ENCODE measurements around the gene MUL1. TPM values are rescaled to one million over a fixed set of nuclear protein-coding genes. Genes with fewer than 3 reads are reported as not detected.

The MUL1 gene
- total and polyA plus RNA-seq, 2 of the 8 experiments (the other 6 are each of a cell fraction or from before 2014, with no cell fraction given): 16.4 to 20.8 TPM

DNA sequence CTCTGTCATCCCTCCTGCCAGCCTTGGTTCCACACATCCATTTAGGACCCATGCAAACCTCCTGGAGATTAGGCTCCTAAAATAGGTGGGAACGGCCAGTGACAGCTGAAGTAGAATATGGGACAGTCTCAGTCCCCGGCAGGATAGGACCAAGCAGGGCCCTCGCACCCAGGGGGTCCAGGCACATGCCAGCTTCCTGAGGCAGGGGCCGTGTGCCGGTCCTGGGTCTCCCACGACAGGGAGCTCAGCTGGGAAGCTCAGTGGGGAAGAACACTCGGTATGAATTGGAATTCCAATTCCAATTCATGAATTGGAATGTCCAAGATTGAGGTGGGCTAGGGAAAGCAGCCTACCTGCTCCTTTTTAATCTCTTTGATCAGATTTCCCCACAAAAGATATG is 9.8 kb downstream of the MUL1 start:
- Histone ChIP-seq H3K9me3 (ENCODE audit: insufficient read depth in 2 of 2, low read depth in 1 of 2, low read length in 1 of 2) (no peaks in the 10 kb centered on the region), H4K20me1 (replicated peaks in 1 of 2; ENCODE audit: control insufficient read depth in 1 of 2, insufficient read depth in 2 of 2, low read length in 2 of 2) (peaks cover 0 to 4% of the 10 kb centered on the region in 2 experiments), H2BK15ac (ENCODE audit: low read length) (no peak overlapping the region), H4K91ac (replicated peaks; ENCODE audit: insufficient read length, low read length) (no peak overlapping the region), H2AFZ (ENCODE audit: low read length) (no peak overlapping the region), H3K14ac (ENCODE audit: insufficient read length) (no peak overlapping the region), H3K56ac (replicated peaks; ENCODE audit: insufficient read length, low read depth, low read length) (no peak overlapping the region), H3K27me3 (replicated peaks in 1 of 4; ENCODE audit: control insufficient read depth in 3 of 4, extremely low read depth in 1 of 4, insufficient read depth in 3 of 4, low read length in 3 of 4) (no peaks in the 10 kb centered on the region), H3K36me3 (ENCODE audit: control insufficient read depth in 2 of 4, insufficient read depth in 4 of 4, low read length in 3 of 4) (peaks cover 8 to 29% (median 24%) of the 10 kb centered on the region in 4 experiments), H3K23me2 (ENCODE audit: low read depth, low read length) (no peaks in the 10 kb centered on the region; the same call in 1 of the 2 replicates), H2BK20ac (ENCODE audit: low read length) (no peak overlapping the region), H3K79me2 (ENCODE audit: control insufficient read depth in 1 of 2, insufficient read depth in 2 of 2, low read length in 2 of 2) (no peaks in the 10 kb centered on the region), H3K4ac (replicated peaks; ENCODE audit: insufficient read length, low read depth, low read length) (no peak overlapping the region), H3K79me1 (ENCODE audit: low read depth, low read length) (no peaks in the 10 kb centered on the region), H2BK12ac (ENCODE audit: low read depth, low read length) (no peak overlapping the region), H3K4me1 (replicated peaks in 1 of 4; ENCODE audit: control insufficient read depth in 3 of 4, insufficient read depth in 4 of 4, low read length in 3 of 4) (peaks cover 0 to 11% (median 0%) of the 10 kb centered on the region in 4 experiments; a peak in 3 of 7 replicates), H3K4me2 (ENCODE audit: insufficient read depth in 1 of 2, low read depth in 2 of 2, low read length in 2 of 2) (no peak overlapping the region), H3K27ac (ENCODE audit: low read depth, low read length) (no peak overlapping the region), H4K8ac (ENCODE audit: extremely low read depth, insufficient read depth, low read length) (no peak overlapping the region; the same call in 1 of the 2 replicates), H3K9ac (replicated peaks in 1 of 4; ENCODE audit: extremely low read depth in 1 of 4, low read depth in 3 of 4, low read length in 3 of 4) (no peak overlapping the region), H2BK5ac (ENCODE audit: low read depth, low read length) (no peak overlapping the region), H4K5ac (ENCODE audit: insufficient read length, low read depth, low read length) (no peak overlapping the region), H2BK120ac (replicated peaks; ENCODE audit: low read depth, low read length) (no peak overlapping the region), H3K4me3 (ENCODE audit: extremely low read depth in 1 of 4, insufficient read depth in 2 of 4, low read depth in 3 of 4, low read length in 4 of 4) (no peak overlapping the region), H3K18ac (ENCODE audit: extremely low read depth, low read length) (no peak overlapping the region), H3K23ac (ENCODE audit: insufficient read length) (no peak overlapping the region), H2AK5ac (ENCODE audit: low read depth, low read length) (no peak overlapping the region)
- POLR2A ChIA-PET (ENCODE audit: partially characterized antibody): no interaction called here
- CTCF ChIA-PET (ENCODE audit: partially characterized antibody): interaction anchor here (0.7 to 1.1 kb wide), 3 partner anchors 134 to 264 kb away, joined by 3 read pairs; no protein-coding TSS in a partner anchor
- 89% methylated on average over 7 of the region's 7 CpGs; no CpG with 5 or more reads in 1 of the 2 experiments for WGBS, 2 experiments (ENCODE audit: extremely low coverage in 1 of 2, insufficient coverage in 1 of 2, insufficient read length in 1 of 2, insufficient replicate concordance in 2 of 2, low coverage in 1 of 2, low lambda C conversion rate in 2 of 2, missing lambda C conversion rate in 1 of 2)
- FAIRE-seq (no peak), DNase-seq (ENCODE audit: low read depth in 1 of 2, low spot score in 2 of 2) (no peak)
- TF ChIP-seq, protein P1, sequence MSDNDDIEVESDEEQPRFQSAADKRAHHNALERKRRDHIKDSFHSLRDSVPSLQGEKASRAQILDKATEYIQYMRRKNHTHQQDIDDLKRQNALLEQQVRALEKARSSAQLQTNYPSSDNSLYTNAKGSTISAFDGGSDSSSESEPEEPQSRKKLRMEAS (IDR thresholded peaks at IDR 0.05): no peak
- TF ChIP-seq SIX5 (IDR thresholded peaks at IDR 0.05; ENCODE audit: low read depth, low read length) (no peak), EP300 (IDR thresholded peaks at IDR 0.05; ENCODE audit: borderline replicate concordance in 1 of 2, low read depth in 2 of 2, low read length in 2 of 2) (no peak), RFX5 (IDR thresholded peaks at IDR 0.05; ENCODE audit: borderline replicate concordance, low read depth, low read length) (no peak), GABPA (IDR thresholded peaks at IDR 0.05; ENCODE audit: borderline replicate concordance, insufficient read depth, low read length) (no peak), KDM4A (IDR thresholded peaks at IDR 0.05; ENCODE audit: low read depth, low read length, severe bottlenecking) (no peak), SUZ12 (IDR thresholded peaks at IDR 0.05; ENCODE audit: low read length) (no peak), GTF2F1 (IDR thresholded peaks at IDR 0.05; ENCODE audit: borderline replicate concordance, low read depth, low read length) (no peak), ASH2L (IDR thresholded peaks at IDR 0.05; ENCODE audit: low read length) (no peak), SP2 (IDR thresholded peaks at IDR 0.05; ENCODE audit: low read length) (no peak), POU5F1 (IDR thresholded peaks at IDR 0.05; ENCODE audit: low read depth, low read length) (no peak)
- TF ChIP-seq, protein P2, sequence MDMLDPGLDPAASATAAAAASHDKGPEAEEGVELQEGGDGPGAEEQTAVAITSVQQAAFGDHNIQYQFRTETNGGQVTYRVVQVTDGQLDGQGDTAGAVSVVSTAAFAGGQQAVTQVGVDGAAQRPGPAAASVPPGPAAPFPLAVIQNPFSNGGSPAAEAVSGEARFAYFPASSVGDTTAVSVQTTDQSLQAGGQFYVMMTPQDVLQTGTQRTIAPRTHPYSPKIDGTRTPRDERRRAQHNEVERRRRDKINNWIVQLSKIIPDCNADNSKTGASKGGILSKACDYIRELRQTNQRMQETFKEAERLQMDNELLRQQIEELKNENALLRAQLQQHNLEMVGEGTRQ (IDR thresholded peaks at IDR 0.05; ENCODE audit: low read length): no peak
